HG02884 (cell line): Measurements from ENCODE around the gene RPH3AL.
"Not testable (repeated sequence)": the region's sequence is repeated elsewhere in the genome, so short reads cannot be mapped to it uniquely, and the experiment has no call there.

Source experiments
- ATAC-seq: cut with Tn5 transposase; IDR thresholded peaks from one replicate; pipeline ENCODE4 v1.9.1; 2021; ENCODE audit warnings: mild to moderate bottlenecking, moderate library complexity; ENCODE audit not compliant: unreplicated experiment

The RPH3AL gene

GRCh38 chr17:206484-206883 is 146.1 kb downstream of the RPH3AL start:
- ATAC-seq = not testable (repeated sequence)

DNA sequence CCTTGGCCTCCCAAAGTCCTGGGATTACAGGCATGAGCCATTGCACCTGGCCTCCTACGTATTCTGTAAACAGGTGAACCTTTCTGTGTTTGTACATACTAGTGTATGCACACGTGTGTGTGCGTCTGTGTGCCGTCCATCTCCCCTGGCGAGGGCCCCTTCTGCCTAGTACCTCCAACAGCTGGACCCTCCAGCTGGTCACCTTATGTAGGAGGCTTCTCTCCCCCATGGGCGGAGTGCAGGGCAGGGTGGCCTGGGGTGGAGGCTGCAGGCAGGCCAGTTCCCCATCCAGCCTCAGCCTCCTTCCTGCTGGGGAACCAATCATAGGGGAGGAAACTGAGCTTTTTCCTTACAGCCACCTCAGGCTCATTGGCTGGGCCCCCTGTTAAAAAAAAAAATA is 146.8 kb downstream of the RPH3AL start:
- no peak for ATAC-seq

DNA sequence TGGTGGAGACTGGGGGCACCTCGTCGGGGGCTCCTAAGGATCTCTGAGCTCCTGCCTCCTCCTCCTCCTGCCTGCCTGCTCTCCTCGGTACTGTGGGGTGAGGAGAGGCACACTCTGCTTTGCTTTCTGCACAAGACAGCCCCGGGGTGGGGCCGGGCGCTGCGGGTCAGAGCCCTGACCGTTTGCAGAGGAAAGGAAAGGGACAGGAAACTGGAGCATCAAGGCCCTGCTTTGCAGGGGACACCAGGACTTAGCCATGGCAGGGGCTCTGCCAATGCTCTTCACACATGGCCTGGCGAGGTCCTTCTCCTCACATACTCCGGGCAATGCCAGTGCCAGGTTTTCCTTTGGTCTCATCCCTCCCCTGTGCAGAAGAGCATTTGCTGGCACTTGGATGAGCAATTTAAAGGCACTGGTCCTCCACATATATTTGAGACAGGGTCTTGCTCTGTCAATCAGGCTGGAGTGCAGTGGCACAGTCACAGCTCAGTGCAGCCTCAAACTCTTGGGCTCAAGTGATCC is 147.4 kb downstream of the RPH3AL start:
- no peak for ATAC-seq

DNA sequence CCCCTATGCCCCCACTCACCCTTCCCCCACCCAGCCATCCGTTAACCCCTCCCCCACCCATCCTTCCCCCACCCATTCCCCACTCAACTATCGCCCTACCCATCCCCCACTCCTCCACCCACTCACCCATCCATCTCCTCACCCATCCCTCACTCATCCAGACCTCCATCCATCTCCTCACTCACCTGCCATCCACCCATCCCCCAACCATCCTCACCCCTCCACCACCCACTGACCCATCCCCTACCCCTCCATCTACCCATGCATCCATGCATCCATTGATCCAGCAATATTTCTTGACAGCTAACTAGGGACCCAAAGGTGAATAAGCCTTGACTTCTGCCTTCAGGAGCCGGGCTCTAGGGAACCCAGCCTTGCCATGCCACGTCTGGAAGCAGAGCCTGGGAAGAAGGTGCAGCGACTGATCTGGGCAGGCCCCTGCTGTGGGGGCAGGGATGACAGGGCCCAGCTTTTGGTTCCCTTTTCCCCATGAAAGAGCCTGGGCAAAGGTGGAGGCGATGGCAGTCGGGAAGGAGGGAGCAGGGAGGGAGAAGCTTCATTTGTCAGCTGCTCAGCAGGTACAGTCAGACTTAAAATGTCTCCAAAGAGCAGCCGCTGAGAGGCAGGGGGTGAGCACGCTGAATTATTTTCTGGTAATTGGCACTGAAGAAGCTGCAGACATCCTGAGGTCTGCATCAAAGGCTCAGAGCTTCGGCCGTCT is 148.0 kb downstream of the RPH3AL start:
- ATAC-seq = no peak

DNA sequence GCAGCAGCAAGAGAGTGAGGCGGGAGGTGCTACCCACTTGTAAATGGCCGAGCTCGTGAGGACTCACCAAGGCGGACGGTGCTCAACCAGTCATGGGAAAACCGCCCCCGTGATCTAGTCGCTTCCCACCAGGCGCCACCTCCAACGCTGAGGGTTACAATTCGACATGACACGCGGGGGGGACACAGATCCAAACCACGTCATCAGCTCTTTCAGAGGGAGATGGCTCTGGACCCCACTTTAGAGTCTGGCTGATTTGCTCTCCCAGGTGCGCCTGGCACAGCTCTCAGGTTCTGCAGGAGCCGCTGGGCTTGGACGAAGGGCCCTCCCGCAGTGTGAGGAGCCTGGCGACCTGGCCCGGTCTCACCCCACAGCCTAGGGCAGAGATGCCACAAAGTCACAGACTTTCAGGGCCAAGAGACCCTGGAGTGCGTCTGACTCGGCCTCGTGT is 150.1 kb downstream of the RPH3AL start:
- no peak for ATAC-seq

DNA sequence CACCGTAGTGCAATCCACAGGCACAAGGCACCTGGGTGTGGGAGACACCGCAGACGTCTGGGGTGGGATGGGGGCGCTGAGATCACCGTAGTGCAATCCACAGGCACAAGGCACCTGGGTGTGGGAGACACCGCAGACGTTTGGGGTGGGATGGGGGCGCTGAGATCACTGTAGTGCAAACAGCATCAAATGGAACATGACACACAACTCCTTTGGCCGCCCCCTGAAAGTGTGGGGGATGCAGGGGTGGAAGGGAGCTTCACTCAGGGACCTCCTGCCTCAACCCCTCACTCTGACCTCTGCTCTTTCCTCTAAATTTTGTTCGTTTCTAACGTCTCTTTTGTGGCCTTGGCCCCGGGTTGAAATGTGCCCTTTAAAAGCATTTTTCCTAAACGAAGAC is 150.9 kb downstream of the RPH3AL start:
- ATAC-seq = not testable (repeated sequence)

- ATAC-seq = not testable (repeated sequence)
Observed at GRCh38 chr17:201257-201656, 151.3 kb downstream of the RPH3AL start.

DNA sequence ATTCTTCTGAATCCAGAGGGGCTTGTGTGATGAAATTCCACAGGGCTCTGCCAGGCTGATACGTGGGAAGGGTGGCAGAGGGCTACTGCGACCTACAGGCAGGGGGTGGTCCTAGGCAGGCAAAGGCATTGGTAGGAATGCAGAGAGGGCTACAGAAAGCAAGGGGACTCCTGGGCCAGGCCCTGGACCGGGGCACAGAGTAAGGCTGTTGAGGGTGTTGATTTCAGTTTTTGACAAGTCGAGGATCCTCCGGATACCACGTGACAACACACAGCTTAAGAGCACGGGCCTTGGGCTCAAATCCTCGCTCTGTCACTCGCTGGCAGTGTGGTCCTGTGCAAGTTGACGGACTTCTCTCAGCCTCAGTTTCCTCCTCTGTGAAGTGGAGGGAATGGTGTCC is 152.0 kb downstream of the RPH3AL start:
- no peak for ATAC-seq

- ATAC-seq = no peak
Observed at GRCh38 chr17:199806-200545, 152.6 kb downstream of the RPH3AL start.

GRCh38 chr17:199191-199604 is 153.4 kb downstream of the RPH3AL start:
- no peak for ATAC-seq

- ATAC-seq = not testable (repeated sequence)
Observed at GRCh38 chr17:198225-198624, 154.4 kb downstream of the RPH3AL start.

- ATAC-seq = no peak
Observed at GRCh38 chr17:197352-197751, 155.3 kb downstream of the RPH3AL start.

- ATAC-seq = no peak
Observed at GRCh38 chr17:194828-195602, 157.6 kb downstream of the RPH3AL start.

DNA sequence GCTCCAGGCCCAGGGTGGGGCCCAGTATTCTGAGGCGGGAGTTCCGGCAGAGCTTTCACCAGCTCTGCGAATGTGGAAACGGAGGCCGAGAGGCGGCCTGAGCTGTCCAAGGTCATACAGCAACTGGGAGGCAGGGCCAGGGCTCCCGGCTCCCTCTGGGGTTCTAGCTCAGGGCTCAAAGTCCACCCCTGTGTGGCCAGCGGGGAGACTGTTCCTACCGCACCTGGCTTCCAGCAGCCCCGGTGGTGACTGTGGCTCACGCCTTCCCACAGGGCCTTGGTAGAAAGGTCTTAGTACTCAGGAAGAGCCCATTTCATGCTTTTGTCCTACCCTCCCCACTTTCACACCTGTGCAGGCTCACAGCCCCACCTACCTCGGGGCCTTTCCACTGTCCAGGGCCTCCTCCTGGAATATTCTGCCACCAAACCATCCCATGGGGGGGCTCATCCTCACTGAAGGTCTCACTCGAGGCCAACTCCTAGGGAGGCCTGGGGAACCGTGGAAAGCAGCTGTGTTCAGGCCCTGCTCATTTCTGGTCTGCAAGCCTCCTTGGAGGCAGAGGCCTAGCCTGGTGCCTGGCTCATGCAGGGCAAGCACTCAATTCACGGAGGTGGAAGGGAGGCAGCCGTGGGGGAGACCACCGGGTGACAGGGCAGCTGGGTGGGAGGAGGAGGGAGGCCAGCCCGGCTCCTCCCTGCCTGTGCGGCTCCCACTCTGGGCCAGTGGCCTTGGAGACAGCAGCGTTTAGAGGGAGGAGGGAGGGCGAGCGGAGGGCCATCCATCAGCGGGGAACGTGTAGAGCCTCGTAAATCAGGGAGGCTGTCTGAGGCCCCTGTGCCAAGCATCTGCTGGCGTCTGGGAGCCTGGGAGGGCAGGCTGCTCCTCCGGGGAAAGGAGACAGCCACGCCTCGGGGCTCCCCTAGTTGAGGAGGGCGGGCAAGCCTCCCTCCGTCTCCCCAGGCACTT is 158.5 kb downstream of the RPH3AL start:
- no peak for ATAC-seq

DNA sequence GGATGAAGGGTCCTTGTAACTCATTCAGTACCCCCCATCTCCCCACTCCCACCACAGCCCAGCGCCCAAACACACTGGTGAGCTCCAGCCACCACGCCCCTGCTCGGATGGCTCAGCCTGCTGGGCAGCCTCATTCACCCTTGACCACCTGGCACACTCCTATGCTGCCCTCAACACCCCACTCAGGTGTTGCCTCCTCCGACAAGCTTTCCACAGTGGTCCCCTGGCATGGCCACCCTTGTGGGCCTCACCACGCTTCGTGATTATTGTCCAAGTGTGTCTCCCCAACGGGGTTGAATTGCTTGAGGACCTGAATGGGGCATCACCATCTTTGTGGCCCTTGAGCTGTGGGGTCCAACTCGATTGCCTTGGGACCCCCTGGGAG is 159.2 kb downstream of the RPH3AL start:
- ATAC-seq = no peak

GRCh38 chr17:192666-193425 is 159.8 kb downstream of the RPH3AL start:
- no peak for ATAC-seq

DNA sequence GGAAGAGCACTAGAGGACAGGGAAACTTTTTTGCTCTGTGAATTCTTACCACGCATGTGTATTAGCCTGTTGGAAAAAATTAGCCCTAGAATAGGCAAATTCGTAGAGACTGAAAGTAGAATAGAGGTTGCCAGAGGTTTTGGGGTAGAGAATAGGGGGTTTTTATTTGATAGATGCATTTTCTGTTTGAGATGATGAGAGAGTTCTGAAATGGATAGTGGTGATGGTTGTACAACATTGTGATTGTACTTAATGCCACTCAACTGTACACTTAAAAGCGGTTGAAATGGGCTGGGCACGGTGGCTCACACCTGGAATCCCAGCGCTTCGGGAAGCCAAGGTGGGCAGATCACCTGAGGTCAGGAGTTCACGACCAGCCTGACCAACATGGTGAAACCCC is 163.2 kb downstream of the RPH3AL start:
- no peak for ATAC-seq

DNA sequence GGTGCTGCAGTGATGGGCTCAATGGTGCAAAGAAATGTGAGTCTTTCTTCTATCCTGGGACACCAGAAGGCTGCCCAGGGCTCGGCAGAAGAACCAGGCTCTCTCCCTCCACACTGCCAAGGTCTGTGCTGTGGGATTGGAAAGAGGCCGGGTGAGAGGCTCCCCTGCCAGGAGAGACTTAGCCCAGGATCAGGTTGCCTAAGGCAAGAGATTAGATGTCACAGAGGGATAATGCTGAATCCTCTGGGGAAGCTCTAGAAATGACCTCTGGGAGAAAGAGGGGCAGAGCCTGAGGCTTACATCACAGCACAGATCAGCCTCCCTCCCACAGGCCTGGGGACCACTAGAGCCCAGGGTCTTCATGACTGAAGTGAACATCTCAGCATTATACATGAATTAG is 165.5 kb downstream of the RPH3AL start:
- no peak for ATAC-seq

GRCh38 chr17:185445-186138 is 167.0 kb downstream of the RPH3AL start:
- no peak for ATAC-seq
